GM12873 (cell line): ENCODE data around the gene PRRG3.

ENCODE experiments used
- TF ChIP-seq, protein P1 (sequence below): IDR thresholded peaks from 2 replicates; pipeline ENCODE4 v1.5.1; 2012; ENCODE audit warnings: low read depth, mild to moderate bottlenecking, moderate library complexity, low read length, control low read depth; ENCODE audit not compliant: insufficient read depth; ENCODE audit errors: missing control alignments

PRRG3 gene

DNA sequence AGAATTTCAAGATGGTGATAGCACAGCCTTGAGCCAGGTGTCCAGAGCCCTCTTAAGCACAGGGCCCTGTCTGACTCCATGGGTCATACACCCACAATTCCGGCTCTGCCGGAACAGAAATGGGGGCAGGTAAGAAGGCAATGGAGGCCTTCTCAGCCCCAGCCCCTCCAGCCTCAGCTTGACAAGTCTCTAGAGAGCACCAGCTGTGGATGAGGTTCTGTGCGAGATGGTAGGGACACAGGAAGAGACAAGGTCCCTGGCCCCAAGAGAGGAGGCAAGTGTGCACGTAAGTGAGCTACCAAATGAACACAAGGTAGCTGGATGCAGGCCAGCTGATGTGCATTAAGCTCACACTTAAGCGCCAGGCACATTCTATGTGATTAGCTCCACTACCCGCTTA lies 2.4 kb upstream of the PRRG3 start:
- TF ChIP-seq, protein P1, sequence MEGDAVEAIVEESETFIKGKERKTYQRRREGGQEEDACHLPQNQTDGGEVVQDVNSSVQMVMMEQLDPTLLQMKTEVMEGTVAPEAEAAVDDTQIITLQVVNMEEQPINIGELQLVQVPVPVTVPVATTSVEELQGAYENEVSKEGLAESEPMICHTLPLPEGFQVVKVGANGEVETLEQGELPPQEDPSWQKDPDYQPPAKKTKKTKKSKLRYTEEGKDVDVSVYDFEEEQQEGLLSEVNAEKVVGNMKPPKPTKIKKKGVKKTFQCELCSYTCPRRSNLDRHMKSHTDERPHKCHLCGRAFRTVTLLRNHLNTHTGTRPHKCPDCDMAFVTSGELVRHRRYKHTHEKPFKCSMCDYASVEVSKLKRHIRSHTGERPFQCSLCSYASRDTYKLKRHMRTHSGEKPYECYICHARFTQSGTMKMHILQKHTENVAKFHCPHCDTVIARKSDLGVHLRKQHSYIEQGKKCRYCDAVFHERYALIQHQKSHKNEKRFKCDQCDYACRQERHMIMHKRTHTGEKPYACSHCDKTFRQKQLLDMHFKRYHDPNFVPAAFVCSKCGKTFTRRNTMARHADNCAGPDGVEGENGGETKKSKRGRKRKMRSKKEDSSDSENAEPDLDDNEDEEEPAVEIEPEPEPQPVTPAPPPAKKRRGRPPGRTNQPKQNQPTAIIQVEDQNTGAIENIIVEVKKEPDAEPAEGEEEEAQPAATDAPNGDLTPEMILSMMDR, result no peak

DNA sequence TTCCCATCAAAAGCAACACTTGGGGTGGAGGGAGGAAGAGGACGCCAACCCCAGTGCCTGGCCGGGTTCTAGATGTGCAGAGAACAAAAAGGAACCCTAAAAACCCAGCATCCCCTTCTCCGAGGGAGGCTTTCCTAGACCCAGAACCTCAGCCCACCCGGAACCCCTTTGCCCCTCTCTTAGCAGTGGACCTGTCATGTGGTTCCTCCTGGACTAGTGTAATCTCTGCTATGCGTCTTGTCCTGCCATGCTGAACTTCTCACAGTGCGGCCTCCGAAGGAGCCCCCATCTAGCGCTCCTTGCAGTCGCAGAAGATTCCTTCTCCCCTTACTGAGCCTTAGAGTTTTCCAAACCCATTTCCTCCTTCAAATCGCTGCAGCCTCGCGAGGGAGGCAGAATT lies 1.1 kb upstream of the PRRG3 start:
- TF ChIP-seq, protein P1, result no peak

DNA sequence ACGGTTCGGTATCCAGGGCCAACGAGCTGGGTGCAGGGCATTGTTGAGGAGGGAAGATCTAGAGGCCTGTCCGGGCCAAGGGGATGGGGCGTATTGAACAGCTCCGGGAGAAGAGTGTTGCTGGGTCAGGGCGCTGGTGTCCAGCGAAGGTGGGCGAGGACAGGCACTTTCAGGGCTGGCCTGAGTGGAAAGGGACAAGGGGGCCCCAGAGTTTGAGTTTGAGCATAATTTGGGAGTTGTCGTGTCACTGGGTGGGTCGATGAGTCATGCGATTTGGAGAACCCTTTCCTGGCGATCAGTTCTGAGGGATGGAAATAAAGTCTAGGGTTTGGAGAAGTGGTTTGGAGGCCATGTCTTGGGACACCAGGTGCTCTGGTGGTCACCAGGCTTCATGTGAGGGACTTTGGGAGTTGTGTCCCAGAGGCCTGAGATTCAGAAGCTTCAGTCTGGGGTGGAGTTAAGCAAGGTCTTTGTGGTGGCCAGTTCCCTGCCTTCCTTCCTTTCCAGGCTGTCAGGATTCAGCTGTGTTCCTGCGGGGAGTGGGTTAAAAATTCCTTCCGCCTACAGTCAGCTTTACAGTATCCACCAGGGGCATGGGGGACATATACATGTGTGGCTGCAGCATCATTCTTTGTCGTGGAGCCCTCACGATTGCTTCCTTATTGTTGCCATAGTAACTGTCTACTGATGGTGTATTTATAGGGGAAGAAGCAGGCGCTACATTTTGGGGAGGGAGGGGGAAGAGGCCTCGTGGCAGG lies 504 bp downstream of the PRRG3 start:
- TF ChIP-seq, protein P1, result no peak

DNA sequence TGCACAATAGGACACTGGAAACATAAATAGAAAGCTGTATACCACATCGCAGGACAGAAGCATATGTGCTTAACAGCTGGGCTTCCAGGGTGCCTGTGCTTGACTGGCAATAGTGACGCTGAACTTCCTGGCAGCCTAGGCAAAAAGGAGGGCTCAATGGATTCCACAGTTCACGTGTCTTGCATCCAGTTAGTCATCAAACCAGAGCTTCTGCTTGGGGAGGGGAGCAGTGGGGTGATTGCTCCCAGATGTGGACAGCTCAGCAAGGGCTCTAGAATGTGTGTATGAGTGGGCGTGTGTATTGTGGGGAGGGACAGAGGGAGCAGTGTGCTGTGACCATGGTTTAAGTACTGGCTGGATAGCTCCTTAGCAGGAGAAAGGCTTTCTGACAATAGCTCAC lies 2.3 kb downstream of the PRRG3 start:
- TF ChIP-seq, protein P1, result no peak

DNA sequence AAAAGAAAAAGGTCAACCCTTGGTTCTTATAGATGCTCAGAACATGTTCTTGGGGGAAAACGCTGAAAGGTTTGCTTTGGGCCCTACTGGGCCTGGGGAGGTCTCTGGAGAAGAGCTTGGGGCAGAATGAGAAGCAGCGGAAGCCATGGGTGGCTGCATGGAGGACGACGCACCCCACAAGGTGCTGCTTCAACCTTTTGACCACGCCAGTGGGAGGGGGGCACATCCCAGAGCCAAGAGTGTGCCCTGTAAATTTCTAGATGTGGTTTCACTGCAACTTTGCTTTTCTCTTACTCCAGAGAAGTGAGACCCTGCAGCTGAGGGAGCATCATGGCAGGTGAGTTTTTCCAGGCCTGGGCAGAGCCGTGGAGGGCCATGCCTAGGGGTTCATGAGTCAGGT lies 3.2 kb downstream of the PRRG3 start:
- TF ChIP-seq, protein P1, result no peak

DNA sequence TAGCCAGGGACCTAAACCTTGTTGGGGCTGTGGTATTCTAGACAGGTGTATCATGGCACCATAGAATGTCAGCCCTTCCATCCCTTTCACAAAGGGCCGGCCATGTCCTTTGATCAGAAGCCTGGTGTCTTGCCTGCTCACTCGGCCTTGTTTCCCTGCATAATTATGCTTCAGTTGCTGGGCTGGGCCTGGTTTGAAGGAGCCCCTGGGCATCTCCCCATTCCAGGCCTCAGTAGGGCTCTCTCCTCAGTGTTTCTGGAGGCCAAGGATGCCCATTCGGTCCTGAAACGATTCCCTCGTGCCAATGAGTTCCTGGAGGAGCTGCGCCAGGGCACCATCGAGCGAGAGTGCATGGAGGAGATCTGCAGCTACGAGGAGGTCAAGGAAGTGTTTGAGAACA lies 4.5 kb downstream of the PRRG3 start:
- TF ChIP-seq, protein P1, result no peak

DNA sequence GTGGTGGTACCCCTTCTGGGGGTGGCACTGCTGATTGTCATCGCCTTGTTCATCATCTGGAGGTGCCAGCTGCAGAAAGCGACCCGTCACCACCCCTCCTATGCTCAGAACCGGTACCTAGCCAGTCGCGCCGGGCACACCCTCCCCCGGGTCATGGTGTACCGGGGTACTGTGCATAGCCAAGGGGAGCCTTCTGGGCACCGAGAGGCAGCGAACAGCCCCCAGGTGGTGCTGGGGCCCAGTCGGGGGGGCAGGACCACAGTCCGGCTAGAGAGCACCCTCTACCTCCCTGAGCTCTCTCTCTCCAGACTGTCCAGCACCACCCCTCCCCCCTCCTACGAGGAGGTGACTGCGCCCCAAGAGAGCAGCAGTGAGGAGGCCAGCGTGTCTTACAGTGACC lies 5.3 kb downstream of the PRRG3 start:
- TF ChIP-seq, protein P1, result no peak

DNA sequence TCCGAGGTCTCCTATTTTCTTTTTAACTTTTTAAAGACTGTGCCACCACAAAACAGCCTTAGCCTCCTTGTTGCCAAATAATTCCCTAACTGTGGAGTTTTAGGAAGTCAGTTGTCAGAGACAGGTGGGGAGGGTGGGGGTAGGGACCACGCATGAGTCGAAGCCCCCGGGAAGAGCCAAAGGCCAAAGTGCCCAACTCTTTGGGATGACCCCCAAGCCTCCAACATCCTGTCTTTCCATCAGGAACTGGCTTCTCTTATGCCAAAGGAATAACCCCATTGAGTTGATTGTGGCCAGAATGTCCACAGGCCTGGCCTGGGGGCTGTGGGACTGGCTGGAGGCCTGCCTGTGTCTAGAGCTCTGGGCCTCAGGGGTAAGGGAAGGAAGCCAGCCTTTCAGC lies 5.8 kb downstream of the PRRG3 start:
- TF ChIP-seq, protein P1, result no peak
